SW 1271 (cell line): ENCODE measurements around the gene LRRK1.
"Not testable (repeated sequence)": the region's sequence is repeated elsewhere in the genome, so short reads cannot be mapped to it uniquely, and the experiment has no call there.

Experiments
- DNase-seq, 2 experiments: peaks; one replicate each; lab custom pipeline; 2025; lab: John Stamatoyannopoulos, UW

The LRRK1 gene

DNA sequence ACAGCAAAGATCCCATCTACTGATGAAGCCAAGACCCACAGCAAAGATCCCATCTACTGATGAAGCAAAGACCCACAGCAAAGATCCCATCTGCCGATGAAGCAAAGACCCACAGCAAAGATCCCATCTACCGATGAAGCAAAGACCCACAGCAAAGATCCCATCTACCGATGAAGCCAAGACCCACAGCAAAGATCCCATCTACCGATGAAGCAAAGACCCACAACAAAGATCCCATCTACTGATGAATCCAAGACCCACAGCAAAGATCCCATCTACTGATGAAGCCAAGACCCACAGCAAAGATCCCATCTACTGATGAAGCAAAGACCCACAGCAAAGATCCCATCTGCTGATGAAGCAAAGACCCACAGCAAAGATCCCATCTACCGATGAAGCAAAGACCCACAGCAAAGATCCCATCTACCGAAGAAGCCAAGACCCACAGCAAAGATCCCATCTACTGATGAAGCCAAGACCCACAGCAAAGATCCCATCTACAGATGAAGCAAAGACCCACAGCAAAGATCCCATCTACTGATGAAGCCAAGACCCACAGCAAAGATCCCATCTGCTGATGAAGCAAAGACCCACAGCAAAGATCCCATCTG lies 176.7 kb downstream of the LRRK1 start:
- DNase-seq = not testable (repeated sequence)

DNA sequence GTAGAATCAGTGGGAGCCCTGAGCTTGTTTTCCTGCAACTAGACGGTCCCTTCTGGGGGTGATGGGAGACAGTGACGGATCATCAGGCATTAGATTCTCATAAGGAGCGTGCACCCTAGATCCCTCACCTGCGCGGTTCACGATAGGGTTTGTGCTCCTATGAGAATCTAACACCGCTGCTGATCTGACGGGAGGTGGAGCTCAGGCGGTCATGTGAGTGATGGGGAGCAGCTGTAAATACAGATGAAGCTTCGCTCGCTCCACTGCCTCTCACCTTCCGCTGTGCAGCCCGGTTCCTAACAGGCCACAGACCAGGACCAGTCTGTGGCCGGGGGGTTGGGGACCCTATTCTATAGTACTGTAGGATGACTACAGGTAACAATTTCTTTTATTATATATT lies 178.0 kb downstream of the LRRK1 start:
- DNase-seq = no peak

DNA sequence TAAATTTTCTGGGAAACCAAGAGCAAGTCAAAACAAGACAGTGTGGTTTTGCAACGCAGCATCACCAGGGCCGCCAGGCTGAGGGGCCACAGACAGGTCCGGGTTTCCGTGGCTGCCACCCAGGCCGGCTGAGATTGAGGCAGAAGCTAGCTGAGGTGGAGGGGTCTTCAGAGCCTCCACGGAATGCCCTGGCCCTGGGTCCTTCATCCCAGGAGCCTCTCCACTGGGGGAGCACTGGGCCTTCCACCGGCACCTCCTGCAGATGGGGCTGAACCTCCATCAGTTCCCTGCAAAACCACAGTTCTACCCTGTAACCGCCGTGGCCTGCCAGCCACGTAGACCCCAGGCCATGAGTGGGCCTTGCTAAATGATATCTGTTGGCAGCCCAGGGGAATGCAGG lies 180.0 kb downstream of the LRRK1 start:
- no peak for DNase-seq

DNA sequence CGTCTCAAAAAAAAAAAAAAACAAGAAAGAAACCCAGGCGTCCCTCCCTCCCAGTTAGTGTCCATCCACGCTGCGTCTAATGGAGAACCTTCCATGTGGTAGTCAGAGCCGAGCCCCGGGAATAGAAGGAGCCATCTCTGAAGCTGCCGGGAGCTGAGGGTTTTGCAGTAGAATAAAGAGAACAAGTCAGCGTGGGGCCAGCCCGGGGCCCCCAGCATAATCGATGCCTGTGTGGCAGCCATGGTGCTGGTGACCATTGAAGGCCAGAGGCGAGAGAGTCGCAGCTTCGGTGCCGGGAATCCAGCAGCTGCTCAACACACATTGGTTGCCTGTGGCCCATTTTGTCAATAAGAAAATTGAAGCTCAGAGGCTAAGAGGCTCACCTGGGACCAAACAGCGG lies 181.0 kb downstream of the LRRK1 start:
- DNase-seq = no peak

DNA sequence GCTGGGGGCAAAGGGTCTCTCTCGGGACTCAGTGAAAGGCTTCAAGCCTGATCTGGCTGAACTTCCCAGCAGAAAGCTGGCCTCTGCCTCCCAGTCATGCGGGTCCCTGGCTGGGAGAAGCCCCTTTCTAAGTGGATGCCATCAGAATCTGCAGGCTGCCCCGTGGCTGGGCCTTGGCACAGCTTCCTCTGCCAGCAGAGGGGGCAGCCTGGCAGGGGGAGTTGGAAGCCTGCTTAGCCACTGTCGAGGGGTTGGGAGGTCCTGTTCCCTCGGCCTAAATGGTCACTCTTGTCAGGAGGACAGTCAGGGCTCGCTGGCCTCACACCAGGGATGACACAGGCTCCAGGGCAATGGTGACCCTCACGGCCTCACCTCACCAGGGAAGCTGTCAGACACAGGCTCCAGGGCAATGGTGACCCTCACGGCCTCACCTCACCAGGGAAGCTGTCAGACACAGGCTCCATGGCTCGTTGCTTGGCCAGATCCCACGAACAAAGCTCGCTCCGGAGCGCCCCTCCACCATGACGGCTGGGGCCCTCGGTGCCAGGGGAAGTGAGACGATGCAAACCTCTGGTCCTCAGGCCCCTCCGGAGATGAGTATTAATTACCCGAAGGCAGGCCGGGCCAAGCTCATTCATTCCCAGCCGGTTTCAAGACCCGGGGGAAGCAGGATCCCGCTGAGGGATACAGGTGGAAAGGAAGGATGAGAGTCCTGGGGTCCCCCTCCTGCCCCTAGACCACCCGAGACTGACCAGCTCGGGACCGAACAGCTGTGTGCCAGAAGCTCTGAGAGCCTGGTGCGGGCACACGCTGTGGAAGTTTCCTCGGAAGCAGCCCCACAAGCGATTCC lies 181.7 kb downstream of the LRRK1 start:
- DNase-seq = no peak

DNA sequence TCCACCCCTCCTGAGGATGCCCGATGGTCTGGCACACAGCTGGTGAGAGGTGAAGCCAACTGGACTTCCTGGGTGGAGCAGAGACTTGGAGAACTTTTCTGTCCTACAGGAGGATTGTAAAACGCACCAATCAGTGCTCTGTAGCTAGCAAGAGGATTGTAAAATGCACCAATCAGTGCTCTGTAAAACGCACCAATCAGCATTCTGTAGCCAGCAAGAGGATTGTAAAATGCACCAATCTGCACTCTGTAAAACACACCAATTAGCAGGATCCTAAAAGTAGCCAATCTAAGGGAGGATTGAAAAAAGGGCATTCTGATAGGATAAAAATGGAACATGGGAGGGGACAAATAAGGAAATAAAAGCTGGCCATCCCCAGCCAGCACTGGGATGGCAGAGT lies 182.5 kb downstream of the LRRK1 start:
- DNase-seq = no peak

DNA sequence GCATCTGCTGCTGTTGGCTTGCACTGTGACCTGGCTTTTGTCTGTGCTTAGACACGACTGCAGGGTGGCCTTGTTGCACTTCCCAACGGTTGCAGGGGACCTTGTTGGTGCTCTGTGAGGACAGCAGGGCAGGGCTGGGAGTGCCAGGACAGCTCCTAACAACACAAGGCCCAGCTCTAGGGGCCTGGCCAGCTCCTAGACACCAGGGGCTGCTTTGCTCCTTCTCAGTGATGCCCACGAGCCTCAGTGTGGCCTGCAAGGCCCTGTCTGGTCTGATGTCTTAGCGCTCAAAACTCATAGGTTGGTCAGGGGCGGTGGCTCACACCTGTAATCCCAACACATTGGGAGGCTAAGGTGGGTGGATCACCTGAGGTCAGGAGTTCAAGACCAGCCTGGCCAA lies 183.6 kb downstream of the LRRK1 start:
- DNase-seq = no peak

DNA sequence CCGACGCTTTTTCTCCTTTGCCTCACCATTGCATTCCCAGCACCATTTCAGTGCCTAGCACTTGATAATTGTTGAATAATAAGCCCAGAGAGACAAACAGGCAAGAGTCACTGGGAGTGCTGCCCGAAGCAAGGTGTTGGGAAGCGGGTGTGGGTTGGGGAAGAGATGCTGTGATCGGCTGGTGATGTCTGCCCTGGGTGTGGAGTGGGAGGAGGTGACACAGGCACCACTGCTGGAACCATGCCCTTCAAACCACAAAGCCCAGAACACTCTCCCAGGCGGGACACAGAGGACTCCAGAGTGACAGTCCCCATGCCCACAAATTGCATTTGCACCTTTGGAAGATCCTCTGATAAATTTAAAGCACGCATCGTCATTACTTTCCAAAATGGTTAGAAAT lies 184.4 kb downstream of the LRRK1 start:
- no peak for DNase-seq

DNA sequence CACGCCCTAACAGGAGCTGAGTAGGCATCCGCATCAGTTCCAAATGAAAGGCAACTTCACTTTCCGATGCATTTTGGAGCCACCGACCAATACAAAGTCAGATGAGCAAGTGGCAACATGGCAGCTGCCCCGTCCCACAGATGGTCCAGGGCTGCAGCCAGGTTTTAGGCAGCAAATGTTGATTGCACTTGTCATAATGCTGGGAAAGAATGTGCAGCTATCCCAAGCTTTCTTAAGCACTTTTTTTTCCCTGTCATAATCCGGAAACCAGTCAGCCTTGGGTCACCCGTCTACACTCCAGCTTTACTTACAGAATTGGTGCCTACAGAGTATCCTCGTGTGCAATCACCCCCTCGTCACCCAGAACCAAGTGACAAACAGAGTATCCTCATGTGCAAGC lies 185.0 kb downstream of the LRRK1 start:
- no peak for DNase-seq

DNA sequence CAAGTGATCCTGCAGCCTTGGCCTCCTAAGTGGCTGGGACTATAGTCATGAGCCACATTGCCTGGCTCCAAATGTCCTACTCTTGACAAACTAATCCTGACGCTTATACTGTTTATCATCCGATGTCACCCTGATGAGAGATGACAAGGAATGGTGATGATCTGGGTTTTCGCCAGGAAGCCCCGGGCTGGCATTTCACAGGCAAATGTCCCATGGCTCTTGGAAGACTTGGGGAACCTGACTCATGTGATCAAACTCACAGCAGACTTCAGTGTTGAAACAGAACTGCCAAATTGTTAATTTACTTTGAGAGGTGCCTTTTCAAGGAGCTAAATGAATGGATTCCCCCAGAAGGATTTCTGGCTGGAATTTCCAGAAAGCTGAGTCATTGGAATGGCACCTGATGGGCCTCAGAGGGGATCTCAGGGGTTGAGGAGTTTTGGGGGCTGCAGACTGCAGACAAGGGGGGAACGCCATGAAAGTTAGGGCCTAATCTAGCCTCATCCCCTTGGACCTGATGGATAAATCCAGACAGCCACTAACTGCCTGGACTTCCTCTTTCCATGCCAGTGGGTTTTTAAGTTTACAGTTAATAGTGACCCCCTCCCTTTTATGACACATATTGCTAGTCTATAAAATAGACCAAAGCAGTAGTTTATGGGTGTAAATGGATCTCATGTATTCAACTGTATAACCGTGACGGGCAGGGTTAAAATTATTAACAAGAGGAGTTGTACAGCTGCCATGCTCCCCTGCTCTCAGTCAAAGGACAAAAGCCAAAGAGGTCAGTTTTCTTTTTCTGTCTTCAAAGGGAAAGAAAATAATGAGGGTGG lies 186.1 kb downstream of the LRRK1 start:
- DNase-seq = no peak

DNA sequence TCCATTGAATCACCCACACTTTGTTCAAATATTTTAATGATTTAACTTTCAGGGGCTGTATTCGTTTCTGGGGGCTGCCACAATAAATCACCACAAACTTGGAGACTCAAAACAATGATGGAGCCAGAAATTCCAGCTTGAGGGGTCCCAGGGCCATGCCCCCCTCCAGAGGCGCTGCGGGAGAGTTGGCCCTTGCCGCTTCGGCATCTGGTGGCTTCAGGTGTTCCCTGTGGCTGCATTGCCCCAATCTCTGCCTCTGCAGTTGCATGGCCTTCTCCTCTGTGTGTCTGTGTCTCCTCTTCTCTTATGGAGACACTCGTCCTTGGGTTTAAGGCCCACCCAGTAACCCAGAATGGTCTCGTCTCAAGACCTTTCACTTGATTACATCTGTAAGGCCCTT lies 187.9 kb downstream of the LRRK1 start:
- DNase-seq = no peak

DNA sequence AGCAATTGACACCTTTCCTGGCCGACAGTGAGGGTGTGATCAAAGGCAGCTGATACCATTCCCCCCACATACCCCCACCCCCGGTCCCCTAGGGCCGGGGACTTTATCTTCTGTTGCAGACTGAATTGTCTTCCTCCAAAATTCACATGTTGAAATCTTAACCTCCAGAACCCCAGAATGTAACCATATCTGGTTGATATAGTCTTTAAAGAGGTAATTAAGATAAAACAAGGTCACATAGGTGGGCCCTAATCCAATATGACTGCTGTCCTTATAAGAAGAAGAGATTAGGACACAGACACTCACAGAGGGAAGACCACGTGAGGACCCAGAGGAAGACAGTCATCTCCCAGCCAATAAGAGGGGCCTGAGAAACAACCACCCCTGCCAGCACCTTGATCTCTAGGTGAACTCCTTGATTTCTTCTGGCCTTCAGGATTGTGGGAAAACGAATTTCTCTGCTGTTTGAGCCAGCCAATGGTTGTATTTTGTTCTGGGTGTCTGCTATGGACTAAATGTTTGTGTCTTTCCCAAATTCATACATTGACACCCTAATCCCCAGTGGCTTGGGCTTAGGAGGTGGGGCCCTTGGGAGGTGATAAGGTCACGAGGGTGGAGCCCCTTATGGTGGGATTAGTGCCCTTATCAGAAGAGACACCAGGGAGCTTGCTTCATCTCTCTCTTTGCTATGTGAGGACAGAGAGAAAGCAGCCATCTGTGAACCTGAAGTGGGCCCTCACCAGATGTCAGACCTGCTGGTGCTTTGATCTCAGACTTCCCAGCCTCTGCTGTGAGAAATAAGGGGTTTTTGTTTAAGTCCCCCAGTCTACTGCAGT lies 188.7 kb downstream of the LRRK1 start:
- no peak for DNase-seq

DNA sequence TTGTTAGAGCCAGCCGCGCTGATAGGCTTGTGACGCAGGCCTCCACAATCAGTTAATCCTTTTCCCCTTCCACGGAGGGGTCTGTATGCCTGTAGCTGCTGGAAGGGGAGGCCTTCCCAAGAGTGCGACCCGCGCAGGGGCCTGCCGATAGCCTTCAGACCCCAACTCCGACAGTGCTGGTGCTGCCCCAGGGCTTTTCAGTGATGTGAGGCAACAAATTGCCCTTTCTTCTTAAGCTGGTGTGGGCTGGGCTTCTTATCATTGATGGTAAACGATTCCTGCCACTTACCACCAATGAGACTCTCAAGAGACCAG lies 189.3 kb downstream of the LRRK1 start:
- DNase-seq = no peak

DNA sequence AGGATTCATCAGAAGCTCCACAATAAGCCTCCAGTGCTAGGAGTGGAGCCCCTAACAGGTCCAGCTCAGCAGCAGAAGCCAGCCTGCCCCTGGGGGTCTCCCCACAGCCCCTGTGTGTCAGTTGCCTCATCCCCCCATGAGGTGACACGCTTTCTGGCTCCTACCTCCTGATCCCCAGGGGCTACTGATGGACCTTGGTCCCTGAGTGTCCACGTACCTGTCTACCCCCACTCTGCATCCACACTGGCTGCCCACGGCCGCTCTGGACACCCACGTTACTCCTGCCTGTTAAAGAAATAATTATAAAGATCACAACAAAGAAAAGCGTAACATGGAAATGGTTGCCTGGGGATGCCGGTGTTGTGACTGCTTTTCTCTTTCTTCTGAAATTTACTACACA lies 189.6 kb downstream of the LRRK1 start:
- DNase-seq = no peak

DNA sequence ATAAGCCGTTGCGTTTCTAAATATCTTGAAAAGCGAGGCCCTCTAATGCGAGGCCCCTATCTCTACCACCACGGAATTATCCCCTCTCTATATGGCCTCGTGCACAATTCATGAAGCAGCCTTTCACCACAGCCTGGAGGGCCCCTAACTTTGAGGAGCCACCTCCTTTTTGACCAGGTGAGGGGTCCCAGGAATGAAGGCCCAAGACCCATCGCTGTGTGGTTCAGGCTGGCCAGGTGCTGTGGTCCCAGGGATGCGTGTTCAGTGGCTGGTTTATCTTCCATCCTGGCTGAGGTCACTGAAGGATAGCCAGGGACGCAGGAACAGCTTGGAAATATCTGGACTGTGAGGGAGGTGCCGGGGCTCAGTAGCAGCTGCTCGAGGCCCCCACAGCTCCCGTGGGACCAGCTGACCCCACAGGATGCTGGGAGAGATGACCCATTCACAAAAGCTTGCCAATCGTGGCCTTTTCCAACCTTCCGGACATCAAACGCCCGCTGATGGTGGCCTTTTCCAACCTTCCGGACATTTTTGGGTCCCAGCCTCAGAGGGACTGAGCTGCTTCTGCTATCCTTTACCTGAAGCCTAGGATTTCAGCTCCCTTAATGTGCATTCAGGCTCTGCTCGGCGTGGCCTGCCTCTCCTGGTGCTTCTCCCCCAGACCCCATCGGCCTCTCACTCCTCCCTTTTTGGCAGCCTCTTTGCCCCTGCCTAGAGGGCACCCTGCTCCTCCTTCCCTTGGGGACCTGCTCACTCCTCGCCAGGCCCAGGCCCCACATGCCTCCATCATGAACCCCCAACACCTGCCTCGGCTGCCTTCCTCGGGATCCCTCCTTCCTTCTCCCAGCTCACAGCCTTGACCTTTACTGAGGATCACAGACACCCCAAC lies 191.8 kb downstream of the LRRK1 start:
- no peak for DNase-seq

DNA sequence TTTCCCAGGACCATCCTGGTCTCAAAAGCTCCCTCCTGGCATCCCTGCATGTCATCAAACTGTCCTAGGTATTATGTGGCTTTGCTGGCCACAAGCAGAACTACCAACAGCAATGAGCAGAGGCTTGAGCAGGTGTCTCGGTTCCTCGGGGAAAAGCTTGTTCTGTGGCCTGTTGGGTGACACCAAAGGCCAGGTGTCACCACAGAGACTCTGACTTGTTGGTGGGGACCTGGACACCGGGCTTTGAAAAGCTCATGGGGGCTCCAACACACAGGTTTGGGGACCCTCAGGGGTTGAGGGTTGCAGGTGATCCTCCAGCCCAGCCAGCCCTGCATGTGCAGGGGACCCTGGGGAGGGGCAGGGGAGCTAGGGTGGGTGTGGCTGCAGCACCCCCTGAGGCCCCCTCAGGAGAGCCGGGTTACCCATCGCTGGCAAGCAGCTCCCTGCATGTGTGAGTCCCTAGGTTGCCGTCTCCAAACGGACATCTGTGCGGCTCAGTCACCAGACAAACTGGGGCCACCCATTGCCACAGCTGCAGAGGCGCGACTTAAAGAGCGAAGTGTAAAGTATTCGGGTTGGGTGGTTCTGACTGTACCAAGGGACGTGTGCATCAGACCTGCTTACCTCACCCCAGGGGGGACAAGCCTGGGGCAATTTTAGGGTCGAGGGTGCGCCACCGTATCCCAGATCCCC lies 192.6 kb downstream of the LRRK1 start:
- DNase-seq = no peak

DNA sequence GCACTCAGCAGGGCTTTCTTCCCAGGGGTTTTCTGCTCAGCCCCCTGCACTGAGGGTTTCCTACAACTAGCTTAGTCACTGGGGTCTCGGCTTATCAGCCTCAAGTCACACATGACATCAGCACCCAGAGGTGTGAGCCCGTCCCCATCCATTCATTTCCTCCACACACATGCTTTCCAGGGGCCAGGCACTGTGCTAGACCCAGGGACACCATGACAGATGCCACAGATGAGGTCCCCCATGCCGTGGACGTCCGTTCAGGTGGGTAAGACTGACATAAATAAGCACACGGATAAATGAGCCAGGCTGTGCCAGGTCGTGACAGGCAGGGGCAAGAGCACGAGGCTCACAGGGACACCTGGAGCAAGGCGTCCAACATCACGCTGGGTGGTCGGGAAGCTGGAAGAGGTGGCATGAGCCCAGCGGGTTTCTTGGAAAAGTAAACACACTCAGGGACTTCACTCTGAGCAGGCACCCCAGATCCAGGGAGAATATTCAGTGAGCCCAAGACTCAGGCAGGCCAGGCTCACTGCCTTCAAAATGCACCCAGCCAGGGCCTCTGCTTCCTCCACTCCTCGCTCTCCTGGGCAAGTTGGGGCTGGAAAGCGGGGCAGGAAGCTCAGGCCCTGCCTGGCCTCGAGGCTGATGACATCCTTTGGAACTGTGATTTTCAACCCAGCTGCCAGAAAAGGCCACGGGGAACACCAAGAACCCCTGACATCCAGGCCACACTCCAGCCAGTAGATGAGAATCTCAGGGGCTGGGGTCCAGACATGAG lies 193.4 kb downstream of the LRRK1 start:
- no peak for DNase-seq

DNA sequence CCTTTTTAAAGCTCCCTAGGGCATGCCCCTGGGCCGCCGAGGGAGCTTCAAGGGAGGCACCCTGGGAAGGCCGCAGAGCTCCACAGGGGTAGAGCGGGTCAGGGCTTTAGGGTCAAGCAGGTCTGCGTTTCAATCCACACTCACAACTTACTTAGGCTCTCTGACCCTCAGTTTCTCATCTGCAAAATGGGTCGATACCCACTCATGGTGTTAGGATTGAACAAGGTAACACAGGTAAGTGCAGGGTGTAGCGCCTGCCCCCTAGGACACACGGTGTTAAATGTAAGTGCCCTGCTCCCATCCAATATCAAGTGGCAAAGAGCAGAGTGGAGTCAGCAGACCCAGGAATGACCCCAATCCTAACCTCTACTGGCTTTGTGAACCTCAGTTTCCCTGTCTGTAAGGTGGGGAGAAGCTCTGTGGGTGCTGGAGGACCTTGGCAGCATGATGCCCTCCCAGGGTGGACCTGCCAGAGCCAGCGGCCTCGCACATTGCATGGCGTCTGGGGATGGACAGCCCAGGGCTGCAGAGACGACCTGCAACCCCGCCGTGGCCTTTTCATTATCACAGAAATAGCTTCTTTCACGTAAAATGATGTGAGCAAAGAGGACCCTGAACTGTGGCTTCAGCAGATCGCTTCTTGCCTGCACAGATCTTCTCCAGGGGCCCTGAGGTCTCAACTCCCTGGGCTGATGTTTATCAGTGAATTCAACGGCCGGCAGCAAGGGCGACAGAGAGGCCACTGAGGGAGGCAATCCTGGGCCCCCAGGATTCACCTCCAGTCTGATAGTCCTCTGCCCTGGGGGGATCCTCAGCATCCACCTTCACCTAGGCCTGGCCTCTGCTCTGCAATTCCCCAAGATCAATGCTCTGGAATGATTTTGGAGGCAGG lies 194.2 kb downstream of the LRRK1 start:
- DNase-seq = no peak

DNA sequence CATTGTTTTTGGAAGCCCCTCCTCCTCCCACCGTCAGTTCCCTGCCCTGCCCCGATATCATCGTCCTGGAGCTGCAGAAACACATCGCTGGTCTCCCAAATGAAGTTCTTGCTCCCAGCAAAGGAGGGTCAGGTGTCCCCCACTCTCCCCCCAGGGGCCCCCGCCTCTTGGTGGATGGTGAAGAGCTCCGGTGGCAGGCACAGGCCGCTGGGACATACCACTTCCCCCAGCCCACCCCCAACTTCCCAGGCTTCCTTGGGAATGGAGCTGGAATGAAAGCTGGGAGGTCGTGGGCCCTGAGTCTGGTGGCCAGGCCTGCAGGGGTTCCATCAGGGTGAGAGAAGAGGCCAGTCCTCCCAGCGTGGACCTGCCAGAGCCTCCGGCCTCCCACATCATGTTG lies 195.0 kb downstream of the LRRK1 start:
- DNase-seq = no peak
